ENCODE data around the gene C1QTNF1. TPM values are rescaled to one million over a fixed set of nuclear protein-coding genes. Genes with fewer than 3 reads are reported as not detected.

The C1QTNF1 gene
- total RNA-seq, 6 experiments from 2014 or later, result 8.0 to 15.0 (median 8.6) TPM

DNA sequence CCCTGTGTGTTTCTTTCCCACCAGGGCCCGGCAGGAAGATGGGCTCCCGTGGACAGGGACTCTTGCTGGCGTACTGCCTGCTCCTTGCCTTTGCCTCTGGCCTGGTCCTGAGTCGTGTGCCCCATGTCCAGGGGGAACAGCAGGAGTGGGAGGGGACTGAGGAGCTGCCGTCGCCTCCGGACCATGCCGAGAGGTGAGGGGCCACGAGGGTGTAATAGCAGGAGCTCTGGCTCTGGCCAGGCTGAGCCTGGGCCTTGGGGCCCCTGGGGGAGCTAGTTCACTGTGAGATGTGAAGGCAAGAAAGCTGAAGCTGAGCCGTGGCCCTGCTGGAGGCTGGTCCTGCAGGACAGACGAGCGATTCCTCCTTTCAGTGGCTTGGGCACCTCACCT is 20.0 kb downstream of the C1QTNF1 start:
- Mint-ChIP-seq H3K4me1 (ENCODE audit: low read depth) (peaks cover 18% of the 10 kb centered on the region), H3K27ac (no peak overlapping the region), H3K36me3 (ENCODE audit: low read depth) (no peaks in the 10 kb centered on the region), H3K4me3 (no peak overlapping the region), H3K9me3 (no peaks in the 10 kb centered on the region), H3K27me3 (ENCODE audit: insufficient read depth) (peaks cover 3% of the 10 kb centered on the region)
- TF ChIP-seq, protein P1, sequence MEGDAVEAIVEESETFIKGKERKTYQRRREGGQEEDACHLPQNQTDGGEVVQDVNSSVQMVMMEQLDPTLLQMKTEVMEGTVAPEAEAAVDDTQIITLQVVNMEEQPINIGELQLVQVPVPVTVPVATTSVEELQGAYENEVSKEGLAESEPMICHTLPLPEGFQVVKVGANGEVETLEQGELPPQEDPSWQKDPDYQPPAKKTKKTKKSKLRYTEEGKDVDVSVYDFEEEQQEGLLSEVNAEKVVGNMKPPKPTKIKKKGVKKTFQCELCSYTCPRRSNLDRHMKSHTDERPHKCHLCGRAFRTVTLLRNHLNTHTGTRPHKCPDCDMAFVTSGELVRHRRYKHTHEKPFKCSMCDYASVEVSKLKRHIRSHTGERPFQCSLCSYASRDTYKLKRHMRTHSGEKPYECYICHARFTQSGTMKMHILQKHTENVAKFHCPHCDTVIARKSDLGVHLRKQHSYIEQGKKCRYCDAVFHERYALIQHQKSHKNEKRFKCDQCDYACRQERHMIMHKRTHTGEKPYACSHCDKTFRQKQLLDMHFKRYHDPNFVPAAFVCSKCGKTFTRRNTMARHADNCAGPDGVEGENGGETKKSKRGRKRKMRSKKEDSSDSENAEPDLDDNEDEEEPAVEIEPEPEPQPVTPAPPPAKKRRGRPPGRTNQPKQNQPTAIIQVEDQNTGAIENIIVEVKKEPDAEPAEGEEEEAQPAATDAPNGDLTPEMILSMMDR (IDR thresholded peaks at IDR 0.05), result no peak
- DNase-seq, result no peak

DNA sequence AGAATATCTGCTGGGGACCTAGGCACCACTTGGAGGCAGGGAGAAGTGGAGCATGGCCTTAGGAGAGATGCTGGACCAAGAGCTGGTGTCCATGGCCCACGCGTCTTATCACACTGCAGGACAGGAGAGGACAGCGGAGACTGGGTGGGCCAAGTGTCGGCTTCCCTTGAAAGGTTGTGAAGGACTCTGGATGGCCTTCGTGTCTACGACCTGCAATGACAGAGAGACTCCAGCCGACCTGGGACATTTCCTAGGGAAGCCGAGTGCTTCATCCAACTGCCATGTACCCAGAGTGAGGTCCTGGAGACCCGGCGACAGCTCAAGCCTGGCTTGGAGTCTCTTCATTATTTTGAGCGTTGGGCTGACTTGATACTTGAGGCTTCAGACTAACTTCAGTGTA is 20.5 kb downstream of the C1QTNF1 start:
- H3K27ac Mint-ChIP-seq, result no peak overlapping the region
- no peaks in the 10 kb centered on the region for H3K36me3 Mint-ChIP-seq (ENCODE audit: low read depth)
- H3K27me3 Mint-ChIP-seq (ENCODE audit: insufficient read depth), result peaks cover 3% of the 10 kb centered on the region
- H3K9me3 Mint-ChIP-seq, result no peaks in the 10 kb centered on the region
- no peak overlapping the region for H3K4me3 Mint-ChIP-seq
- TF ChIP-seq, protein P1 (IDR thresholded peaks at IDR 0.05), result no peak
- peaks cover 14% of the 10 kb centered on the region for H3K4me1 Mint-ChIP-seq (ENCODE audit: low read depth)
- DNase-seq, result no peak

DNA sequence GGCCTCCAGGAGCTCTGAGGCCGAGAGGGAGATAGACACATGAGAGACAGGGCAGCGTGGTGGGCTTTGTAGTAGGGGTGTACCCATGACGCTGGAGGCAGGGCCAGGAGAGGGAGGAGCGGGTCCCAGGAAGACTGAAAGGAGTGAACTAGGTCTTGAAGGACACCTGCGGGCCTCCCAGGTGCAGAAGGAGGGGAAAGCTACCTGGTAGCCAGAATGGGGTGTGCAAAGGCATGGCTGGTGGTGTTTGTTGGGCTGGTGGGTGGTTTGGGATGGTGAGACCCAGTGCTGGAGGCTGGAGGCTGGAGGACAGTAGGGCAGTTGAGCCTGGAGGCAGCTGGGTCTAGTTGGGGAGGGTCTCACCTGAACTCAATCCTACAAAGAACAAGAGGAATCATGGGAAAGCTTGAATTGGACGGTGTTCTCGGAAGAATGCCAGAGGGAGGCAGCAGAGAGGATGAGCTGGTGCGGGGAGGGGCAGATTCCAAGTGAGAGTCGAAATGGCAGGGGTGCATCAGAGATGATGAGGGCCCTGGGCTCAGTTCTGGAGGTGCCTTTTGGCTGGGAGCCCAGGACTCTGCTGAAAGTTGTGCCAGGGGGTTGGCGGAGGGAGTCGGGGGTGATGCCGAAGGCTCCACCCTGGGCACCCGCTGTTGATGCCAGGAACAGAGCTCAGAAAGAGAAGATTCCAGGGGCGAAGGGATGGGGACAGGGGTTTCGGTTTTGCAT is 21.2 kb downstream of the C1QTNF1 start:
- H3K9me3 Mint-ChIP-seq, result no peaks in the 10 kb centered on the region
- no peak overlapping the region for H3K27ac Mint-ChIP-seq
- TF ChIP-seq, protein P1 (IDR thresholded peaks at IDR 0.05), result no peak
- H3K36me3 Mint-ChIP-seq (ENCODE audit: low read depth), result no peaks in the 10 kb centered on the region
- H3K4me3 Mint-ChIP-seq, result no peak overlapping the region
- peaks cover under 1% of the 10 kb centered on the region for H3K27me3 Mint-ChIP-seq (ENCODE audit: insufficient read depth)
- DNase-seq, result no peak
- H3K4me1 Mint-ChIP-seq (ENCODE audit: low read depth), result peaks cover 9% of the 10 kb centered on the region

DNA sequence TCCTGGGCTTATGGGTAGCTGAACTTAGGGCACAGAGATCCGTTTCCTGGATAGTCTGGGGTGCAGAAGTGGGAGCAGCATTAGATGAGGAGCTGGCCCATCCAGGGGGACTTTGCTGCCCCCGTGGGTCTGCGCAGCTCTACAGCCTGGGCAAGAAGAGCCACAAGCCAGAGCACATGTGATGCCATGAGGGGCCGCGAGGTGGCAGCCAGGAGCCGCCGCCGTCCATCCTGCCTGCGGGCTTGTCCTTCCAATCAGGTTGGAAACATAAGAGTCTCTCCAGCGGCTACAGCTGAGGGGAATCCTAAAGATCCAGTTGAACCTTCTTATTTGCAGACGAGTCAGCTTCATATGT is 21.9 kb downstream of the C1QTNF1 start:
- no peaks in the 10 kb centered on the region; the same call in 1 of the 2 replicates for H3K27me3 Mint-ChIP-seq (ENCODE audit: insufficient read depth)
- H3K4me3 Mint-ChIP-seq, result no peak overlapping the region
- H3K9me3 Mint-ChIP-seq, result no peaks in the 10 kb centered on the region
- peak; percentile 50 for DNase-seq
- H3K36me3 Mint-ChIP-seq (ENCODE audit: low read depth), result no peaks in the 10 kb centered on the region
- no peak overlapping the region for H3K27ac Mint-ChIP-seq
- TF ChIP-seq, protein P1 (IDR thresholded peaks at IDR 0.05), result peak; percentile 94
- H3K4me1 Mint-ChIP-seq (ENCODE audit: low read depth), result peaks cover 9% of the 10 kb centered on the region

DNA sequence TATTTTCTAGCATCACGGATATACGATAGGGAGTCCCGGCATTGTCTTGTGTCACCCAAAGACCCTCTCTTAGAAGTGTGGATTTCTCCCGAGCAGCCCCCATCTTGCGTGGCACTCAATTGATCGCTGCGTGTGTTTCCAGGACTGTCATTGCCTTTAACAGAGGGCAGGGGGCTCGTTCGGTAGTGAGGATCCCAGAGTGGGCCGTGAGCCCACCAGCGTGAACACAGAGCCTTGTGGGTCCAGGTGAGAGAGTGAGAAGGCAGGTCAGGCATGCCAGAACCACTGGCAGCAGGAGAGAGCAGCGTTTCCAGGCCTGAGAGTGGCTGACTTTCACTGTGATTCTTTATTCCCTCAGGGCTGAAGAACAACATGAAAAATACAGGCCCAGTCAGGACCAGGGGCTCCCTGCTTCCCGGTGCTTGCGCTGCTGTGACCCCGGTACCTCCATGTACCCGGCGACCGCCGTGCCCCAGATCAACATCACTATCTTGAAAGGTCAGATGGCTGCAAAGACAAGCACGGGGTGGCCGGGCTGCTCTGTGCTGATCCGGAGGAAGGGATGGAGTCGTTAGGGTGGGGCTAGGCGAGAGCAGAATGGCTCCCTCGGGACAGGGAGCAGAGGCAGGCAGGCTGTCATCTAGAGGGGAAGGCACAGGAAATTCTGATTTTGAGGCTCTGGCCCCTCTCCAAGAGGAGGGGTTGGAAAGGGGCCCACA is 22.4 kb downstream of the C1QTNF1 start:
- H3K27me3 Mint-ChIP-seq (ENCODE audit: insufficient read depth), result no peaks in the 10 kb centered on the region; the same call in 1 of the 2 replicates
- no peak overlapping the region for H3K27ac Mint-ChIP-seq
- TF ChIP-seq, protein P1 (IDR thresholded peaks at IDR 0.05), result peak; percentile 50
- H3K36me3 Mint-ChIP-seq (ENCODE audit: low read depth), result no peaks in the 10 kb centered on the region
- H3K9me3 Mint-ChIP-seq, result no peaks in the 10 kb centered on the region
- peaks cover 14% of the 10 kb centered on the region for H3K4me1 Mint-ChIP-seq (ENCODE audit: low read depth)
- no peak overlapping the region for H3K4me3 Mint-ChIP-seq
- DNase-seq, result no peak

Data from HFFc6 (cell line).